Gastroesophageal sphincter (tissue), 4 donors: Measurements from ENCODE around the gene NME4. TPM values are rescaled to one million over a fixed set of nuclear protein-coding genes. Genes with fewer than 3 reads are reported as not detected.
"Not testable (repeated sequence)": the region's sequence is repeated elsewhere in the genome, so short reads cannot be mapped to it uniquely, and the experiment has no call there.

Experiments
- ATAC-seq: fragments of 150-250 bp; one replicate; pipeline ENCODE4 v1.9.1; 2016; ENCODE audit warnings: mild to moderate bottlenecking, moderate library complexity
- H3K27ac ChIP-seq, 4 donors: fragments of 200-600 bp; sonication (generic) in 3 of 4; 1 replicate in 3 of 4; 2 replicates in 1 of 4; pipeline ENCODE4 v1.5.1; 2016 to 2019
- H3K27me3 ChIP-seq: fragments of 200-600 bp; sonication (generic); one replicate; pipeline ENCODE4 v1.5.1; 2019
- H3K36me3 ChIP-seq, 2 donors: fragments of 200-600 bp; sonication (generic); one replicate each; pipeline ENCODE4 v1.5.1; 2019; ENCODE audit warnings: control low read depth in 1 of 2
- H3K4me1 ChIP-seq, 3 donors: fragments of 200-600 bp; sonication (generic); 1 replicate in 2 of 3; 2 replicates in 1 of 3; pipeline ENCODE4 v1.5.1; 2016 to 2019; ENCODE audit warnings: control low read depth in 2 of 3
- H3K4me3 ChIP-seq, 2 donors: fragments of 200-600 bp; sonication (generic); one replicate each; pipeline ENCODE4 v1.5.1; 2019; ENCODE audit warnings: mild to moderate bottlenecking in 1 of 2, moderate library complexity in 1 of 2
- H3K9me3 ChIP-seq, 3 donors: fragments of 200-600 bp; sonication (generic); one replicate each; pipeline ENCODE4 v1.5.1; 2017 to 2019; ENCODE audit warnings: control low read depth in 2 of 3
- EP300 ChIP-seq: sonication (generic); formaldehyde crosslinking; IDR thresholded peaks from one replicate; pipeline ENCODE4 v1.6.1; 2017; ENCODE audit warnings: antibody characterized with exemption, mild to moderate bottlenecking
- POLR2A ChIP-seq, 2 donors: fragments of 450-650 bp; IDR thresholded peaks; one replicate each; pipeline ENCODE4 v1.6.1; 2017; ENCODE audit warnings: antibody characterized with exemption in 2 of 2, mild to moderate bottlenecking in 2 of 2, moderate library complexity in 1 of 2
- POLR2AphosphoS5 ChIP-seq: sonication (generic); formaldehyde crosslinking; IDR thresholded peaks from one replicate; pipeline ENCODE4 v1.6.1; 2017; ENCODE audit warnings: antibody characterized with exemption
- WGBS, 2 donors: methylation state at CpG; one replicate each; pipeline ENCODE4 v1.1.5; 2018; ENCODE audit warnings: low coverage in 1 of 2; 5-methylcytosine and 5-hydroxymethylcytosine counted together
- total RNA-seq, 4 donors: library from RNA; depleted of rRNA; stranded (reverse); fragments of >200 nt; gene quantifications; one replicate each; pipeline ENCODE4 v1.1.0, GENCODE V29; 2016
- TF ChIP-seq, protein P1 (sequence below), 4 experiments: fragments of 200-600 bp in 2 of 4; fragments of 450-650 bp in 2 of 4; sonication (generic) in 1 of 4; IDR thresholded peaks; one replicate each; pipeline ENCODE4 v1.5.1; 2017 to 2019; ENCODE audit warnings: antibody characterized with exemption in 4 of 4, mild to moderate bottlenecking in 2 of 4, moderate library complexity in 2 of 4

NME4 gene
- total RNA-seq, 4 donors from 2014 or later: 61.1 to 169 (median 136) TPM

- Histone ChIP-seq H3K27me3 (peaks cover 38% of the 10 kb centered on the region), H3K36me3 (peaks cover 0 to 5% of the 10 kb centered on the region in 2 donors), H3K9me3 (no peaks in the 10 kb centered on the region), H3K27ac (no peak overlapping the region), H3K4me1 (peaks cover 0 to 8% (median 0%) of the 10 kb centered on the region in 3 donors), H3K4me3 (no peak overlapping the region)
- TF ChIP-seq, protein P1, sequence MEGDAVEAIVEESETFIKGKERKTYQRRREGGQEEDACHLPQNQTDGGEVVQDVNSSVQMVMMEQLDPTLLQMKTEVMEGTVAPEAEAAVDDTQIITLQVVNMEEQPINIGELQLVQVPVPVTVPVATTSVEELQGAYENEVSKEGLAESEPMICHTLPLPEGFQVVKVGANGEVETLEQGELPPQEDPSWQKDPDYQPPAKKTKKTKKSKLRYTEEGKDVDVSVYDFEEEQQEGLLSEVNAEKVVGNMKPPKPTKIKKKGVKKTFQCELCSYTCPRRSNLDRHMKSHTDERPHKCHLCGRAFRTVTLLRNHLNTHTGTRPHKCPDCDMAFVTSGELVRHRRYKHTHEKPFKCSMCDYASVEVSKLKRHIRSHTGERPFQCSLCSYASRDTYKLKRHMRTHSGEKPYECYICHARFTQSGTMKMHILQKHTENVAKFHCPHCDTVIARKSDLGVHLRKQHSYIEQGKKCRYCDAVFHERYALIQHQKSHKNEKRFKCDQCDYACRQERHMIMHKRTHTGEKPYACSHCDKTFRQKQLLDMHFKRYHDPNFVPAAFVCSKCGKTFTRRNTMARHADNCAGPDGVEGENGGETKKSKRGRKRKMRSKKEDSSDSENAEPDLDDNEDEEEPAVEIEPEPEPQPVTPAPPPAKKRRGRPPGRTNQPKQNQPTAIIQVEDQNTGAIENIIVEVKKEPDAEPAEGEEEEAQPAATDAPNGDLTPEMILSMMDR (IDR thresholded peaks at IDR 0.05): no peak
- TF ChIP-seq POLR2A (IDR thresholded peaks at IDR 0.05): no peak
- TF ChIP-seq POLR2AphosphoS5: no peak
- no peak for TF ChIP-seq EP300
- ATAC-seq: no peak
- no CpG with 5 or more reads among the region's 30 CpGs for WGBS, 2 donors
Measured at GRCh38 chr16:361341-361871, 35.6 kb upstream of the NME4 start.

GRCh38 chr16:361872-362701 is 34.9 kb upstream of the NME4 start:
- Histone ChIP-seq H3K9me3 (no peaks in the 10 kb centered on the region), H3K4me1 (peaks cover 0 to 8% (median 0%) of the 10 kb centered on the region in 3 donors), H3K27me3 (peaks cover 38% of the 10 kb centered on the region), H3K4me3 (no peak overlapping the region), H3K36me3 (peaks cover 0 to 12% of the 10 kb centered on the region in 2 donors), H3K27ac (no peak overlapping the region)
- TF ChIP-seq, protein P1 (IDR thresholded peaks at IDR 0.05): peak in 3 of 4 experiments; percentile 68 to 80 (median 76)
- TF ChIP-seq POLR2AphosphoS5: no peak
- 4% methylated on average over 7 of the region's 30 CpGs; no CpG with 5 or more reads in 1 of the 2 donors for WGBS, 2 donors
- peak; percentile 79 for ATAC-seq

GRCh38 chr16:362702-362999 is 34.3 kb upstream of the NME4 start:
- not testable (repeated sequence) for H3K4me3 ChIP-seq, ATAC-seq, H3K9me3 ChIP-seq, H3K4me1 ChIP-seq, H3K27ac ChIP-seq
- WGBS, 2 donors: no CpG with 5 or more reads among the region's 24 CpGs
- peaks cover 0 to 17% of the 10 kb centered on the region in 2 donors for H3K36me3 ChIP-seq
- H3K27me3 ChIP-seq: peaks cover 38% of the 10 kb centered on the region

DNA sequence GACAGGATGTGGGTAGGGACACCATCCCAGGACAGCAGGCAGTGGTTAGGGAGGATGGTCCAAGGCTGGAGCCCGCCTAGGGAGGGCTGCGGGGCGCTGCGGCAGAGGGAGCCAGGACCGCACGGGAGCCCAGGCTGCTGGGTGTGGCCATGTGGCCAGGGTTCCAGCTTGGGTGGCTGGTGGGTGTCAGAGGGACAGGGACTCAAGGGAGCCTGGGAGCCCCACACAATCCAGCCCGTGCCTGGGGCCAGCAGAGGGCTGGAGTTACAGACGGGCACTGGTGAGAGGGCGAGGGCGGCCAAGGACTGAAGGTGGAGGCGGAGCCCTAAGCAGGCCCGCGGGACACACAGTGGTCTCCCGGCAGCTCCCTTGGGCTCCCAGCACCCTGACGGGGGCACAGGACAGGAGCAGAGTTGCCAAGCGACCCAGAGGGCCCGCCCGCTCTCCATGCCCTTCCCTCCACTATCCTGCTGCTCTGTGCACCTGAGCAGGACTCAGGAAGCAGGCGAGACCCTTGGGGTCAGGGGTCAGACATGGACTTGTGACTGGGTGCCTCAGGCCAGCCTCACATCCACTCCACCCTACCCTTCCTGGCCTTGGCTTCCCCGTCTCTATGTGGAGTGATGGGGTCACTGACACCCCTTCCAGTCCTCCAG is 33.8 kb upstream of the NME4 start:
- Histone ChIP-seq H3K36me3 (peaks cover 0 to 23% of the 10 kb centered on the region in 2 donors), H3K4me3 (no peak overlapping the region), H3K9me3 (no peaks in the 10 kb centered on the region), H3K27ac (no peak overlapping the region), H3K27me3 (peaks cover 38% of the 10 kb centered on the region), H3K4me1 (peaks cover 0 to 8% (median 0%) of the 10 kb centered on the region in 3 donors)
- no peak for TF ChIP-seq EP300
- TF ChIP-seq, protein P1 (IDR thresholded peaks at IDR 0.05): no peak
- no peak for TF ChIP-seq POLR2A (IDR thresholded peaks at IDR 0.05)
- TF ChIP-seq POLR2AphosphoS5: no peak
- no peak for ATAC-seq
- WGBS, 2 donors: 56% methylated on average over 9 of the region's 20 CpGs; no CpG with 5 or more reads in 1 of the 2 donors

DNA sequence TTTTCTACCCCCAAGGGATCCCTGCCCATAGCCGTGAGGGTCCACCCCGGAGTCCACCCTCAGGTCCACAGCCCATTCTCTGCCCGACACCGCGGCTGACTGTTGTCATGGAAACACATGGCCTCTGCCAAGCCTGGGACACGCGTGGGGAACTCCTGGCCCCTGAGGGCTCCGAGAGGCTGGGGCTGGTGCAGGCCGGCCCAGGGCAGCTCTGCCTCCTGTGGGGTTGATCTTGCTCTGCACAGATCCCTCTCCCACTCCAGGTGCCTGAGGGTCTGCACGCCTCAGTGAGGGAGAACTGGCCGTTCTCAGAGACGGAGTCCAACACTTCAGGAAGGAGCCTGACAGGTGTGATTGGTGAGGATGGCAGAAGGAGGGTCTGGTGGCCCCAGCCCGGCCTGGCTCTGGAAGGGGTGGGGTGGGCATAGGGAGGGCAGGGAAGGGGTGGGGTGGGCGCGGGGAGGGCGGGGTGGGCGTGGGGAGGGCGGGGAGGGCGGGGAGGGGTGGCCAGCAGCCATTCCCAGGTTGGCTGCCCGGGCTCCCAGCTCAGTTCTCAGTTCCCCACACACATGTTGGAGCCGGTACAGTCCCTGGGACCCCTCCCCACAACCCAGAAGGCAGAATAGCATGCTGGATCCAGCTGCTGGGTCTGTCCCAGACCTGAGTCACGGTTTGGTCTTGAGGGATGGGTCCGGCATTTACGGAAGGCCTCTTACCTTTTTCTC is 33.1 kb upstream of the NME4 start:
- H3K36me3 ChIP-seq: peaks cover 0 to 30% of the 10 kb centered on the region in 2 donors
- no peak overlapping the region for H3K4me3 ChIP-seq
- peaks cover 0 to 10% (median 0%) of the 10 kb centered on the region in 3 donors for H3K4me1 ChIP-seq
- H3K27me3 ChIP-seq: peaks cover 38% of the 10 kb centered on the region
- no peak overlapping the region for H3K27ac ChIP-seq
- H3K9me3 ChIP-seq: no peaks in the 10 kb centered on the region
- TF ChIP-seq EP300 (no peak), POLR2AphosphoS5 (no peak), POLR2A (IDR thresholded peaks at IDR 0.05) (no peak)
- TF ChIP-seq, protein P1 (IDR thresholded peaks at IDR 0.05): no peak
- 5 to 61% methylated on average over 2 to 10 of the region's 24 CpGs for WGBS, 2 donors
- no peak for ATAC-seq
